Measurements from ENCODE around the gene ZBTB11. TPM values are rescaled to one million over a fixed set of nuclear protein-coding genes. Genes with fewer than 3 reads are reported as not detected.

ZBTB11 gene
- total RNA-seq (2022; extraction: Qiagen RNA extraction; ENCODE audit: low read depth): 7.8 to 11.5 TPM (median 9.5 TPM) in 5 replicates

GRCh38 chr3:101676765-101677435, at the start of gene ZBTB11:
TSS of gene ZBTB11 (minus strand) at chr3:101677132. CDS start at chr3:101676914, 218 bp downstream.

GRCh38 chr3:101724329-101725193, 47.6 kb upstream of the ZBTB11 start, which contains the start of gene CEP97:
TSS of gene CEP97 (plus strand) at chr3:101724614. CDS start at chr3:101724677, 63 bp downstream.

Other genes starting within 250 kb of the ZBTB11 start
- gene SENP7, start 163.9 kb downstream of the ZBTB11 start, total RNA-seq (2022; extraction: Qiagen RNA extraction; ENCODE audit: low read depth): 1.2 to 3.0 TPM (median 2.1 TPM) in 5 replicates
- gene TRMT10C, start 115.3 kb downstream of the ZBTB11 start, total RNA-seq (2022; extraction: Qiagen RNA extraction; ENCODE audit: low read depth): 18.7 to 44.6 TPM (median 33.3 TPM) in 5 replicates
- 90.8 to 147 TPM (median 107 TPM) in 5 replicates for gene PCNP, start 103.0 kb downstream of the ZBTB11 start, total RNA-seq (2022; extraction: Qiagen RNA extraction; ENCODE audit: low read depth)
- 1,523 to 2,271 TPM (median 1,664 TPM) in 5 replicates for gene RPL24, start 9.6 kb upstream of the ZBTB11 start, total RNA-seq (2022; extraction: Qiagen RNA extraction; ENCODE audit: low read depth)
- gene CEP97, start 47.5 kb upstream of the ZBTB11 start, total RNA-seq (2022; extraction: Qiagen RNA extraction; ENCODE audit: low read depth): 2.8 to 6.6 TPM (median 5.9 TPM) in 5 replicates
- 18.9 to 24.6 TPM (median 23.5 TPM) in 5 replicates for gene NXPE3, start 102.1 kb upstream of the ZBTB11 start, total RNA-seq (2022; extraction: Qiagen RNA extraction; ENCODE audit: low read depth)
- 6.7 to 8.9 TPM (median 8.4 TPM) in 5 replicates for gene NFKBIZ, start 172.4 kb upstream of the ZBTB11 start, total RNA-seq (2022; extraction: Qiagen RNA extraction; ENCODE audit: low read depth)